ENCODE measurements around the gene AKAP13. TPM values are rescaled to one million over a fixed set of nuclear protein-coding genes. Genes with fewer than 3 reads are reported as not detected.

Gene AKAP13
- total and polyA plus RNA-seq, 2 of the 13 experiments (the other 11 are each of a cell fraction or from before 2014, with no cell fraction given) = 6.7 to 27.1 TPM

GRCh38 chr15:85330901-85331588 is 49.4 kb upstream of the AKAP13 start (continued):
- TF ChIP-seq MEF2D (CRISPR knock-in tag; IDR thresholded peaks at IDR 0.05) (0 out of 2 replicates have a peak, but pooled peaks have one; percentile 29), GABPB1 (CRISPR knock-in tag; IDR thresholded peaks at IDR 0.05) (peak; percentile 35; the same call in 1 of the 2 replicates), ZNF44 (CRISPR knock-in tag; IDR thresholded peaks at IDR 0.05) (no peak), TAF1 (CRISPR knock-in tag; IDR thresholded peaks at IDR 0.05) (0 out of 2 replicates have a peak, but pooled peaks have one; percentile 27), ZNF24 (IDR thresholded peaks at IDR 0.05) (no peak), SMARCC2 (IDR thresholded peaks at IDR 0.05) (no peak), KMT2B (CRISPR knock-in tag; IDR thresholded peaks at IDR 0.05) (peak; percentile 46; the same call in 1 of the 2 replicates), ZNF230 (CRISPR knock-in tag; IDR thresholded peaks at IDR 0.05) (peak; percentile 87; the same call in 1 of the 2 replicates), ZNF282 (IDR thresholded peaks at IDR 0.05; ENCODE audit: partially characterized antibody) (no peak), SMAD3 (CRISPR knock-in tag; IDR thresholded peaks at IDR 0.05) (peak; percentile 70; the same call in 1 of the 2 replicates), GMEB2 (CRISPR knock-in tag; IDR thresholded peaks at IDR 0.05; ENCODE audit: low read depth) (no peak), GTF3A (CRISPR knock-in tag; conservative IDR thresholded peaks at IDR 0.05) (peak; percentile 80; the same call in 1 of the 2 replicates)
- TF ChIP-seq, protein P1, sequence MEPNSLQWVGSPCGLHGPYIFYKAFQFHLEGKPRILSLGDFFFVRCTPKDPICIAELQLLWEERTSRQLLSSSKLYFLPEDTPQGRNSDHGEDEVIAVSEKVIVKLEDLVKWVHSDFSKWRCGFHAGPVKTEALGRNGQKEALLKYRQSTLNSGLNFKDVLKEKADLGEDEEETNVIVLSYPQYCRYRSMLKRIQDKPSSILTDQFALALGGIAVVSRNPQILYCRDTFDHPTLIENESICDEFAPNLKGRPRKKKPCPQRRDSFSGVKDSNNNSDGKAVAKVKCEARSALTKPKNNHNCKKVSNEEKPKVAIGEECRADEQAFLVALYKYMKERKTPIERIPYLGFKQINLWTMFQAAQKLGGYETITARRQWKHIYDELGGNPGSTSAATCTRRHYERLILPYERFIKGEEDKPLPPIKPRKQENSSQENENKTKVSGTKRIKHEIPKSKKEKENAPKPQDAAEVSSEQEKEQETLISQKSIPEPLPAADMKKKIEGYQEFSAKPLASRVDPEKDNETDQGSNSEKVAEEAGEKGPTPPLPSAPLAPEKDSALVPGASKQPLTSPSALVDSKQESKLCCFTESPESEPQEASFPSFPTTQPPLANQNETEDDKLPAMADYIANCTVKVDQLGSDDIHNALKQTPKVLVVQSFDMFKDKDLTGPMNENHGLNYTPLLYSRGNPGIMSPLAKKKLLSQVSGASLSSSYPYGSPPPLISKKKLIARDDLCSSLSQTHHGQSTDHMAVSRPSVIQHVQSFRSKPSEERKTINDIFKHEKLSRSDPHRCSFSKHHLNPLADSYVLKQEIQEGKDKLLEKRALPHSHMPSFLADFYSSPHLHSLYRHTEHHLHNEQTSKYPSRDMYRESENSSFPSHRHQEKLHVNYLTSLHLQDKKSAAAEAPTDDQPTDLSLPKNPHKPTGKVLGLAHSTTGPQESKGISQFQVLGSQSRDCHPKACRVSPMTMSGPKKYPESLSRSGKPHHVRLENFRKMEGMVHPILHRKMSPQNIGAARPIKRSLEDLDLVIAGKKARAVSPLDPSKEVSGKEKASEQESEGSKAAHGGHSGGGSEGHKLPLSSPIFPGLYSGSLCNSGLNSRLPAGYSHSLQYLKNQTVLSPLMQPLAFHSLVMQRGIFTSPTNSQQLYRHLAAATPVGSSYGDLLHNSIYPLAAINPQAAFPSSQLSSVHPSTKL (CRISPR knock-in tag; IDR thresholded peaks at IDR 0.05) = peak; percentile 64
